Measurements from ENCODE around the gene KBTBD3.

GRCh38 chr11:106043540-106043939, 33.6 kb downstream of the KBTBD3 start:
- TF ChIP-seq CTCF (conservative IDR thresholded peaks at IDR 0.05; ENCODE audit: low read depth, low read length) (no peak), RCOR1 (IDR thresholded peaks at IDR 0.05; ENCODE audit: insufficient replicate concordance, low read length) (no peak), FOS (IDR thresholded peaks at IDR 0.05; ENCODE audit: low read depth, low read length) (no peak), POLR2A (IDR thresholded peaks at IDR 0.05; ENCODE audit: low read depth, low read length) (no peak), CEBPB (IDR thresholded peaks at IDR 0.05; ENCODE audit: low read depth, low read length) (no peak), RAD21 (IDR thresholded peaks at IDR 0.05; ENCODE audit: low read length) (no peak), RFX5 (IDR thresholded peaks at IDR 0.05; ENCODE audit: low read depth, low read length) (no peak), MXI1 (IDR thresholded peaks at IDR 0.05; ENCODE audit: borderline replicate concordance, low read depth, low read length) (no peak), SMC3 (IDR thresholded peaks at IDR 0.05; ENCODE audit: low read depth, low read length) (no peak)
- TF ChIP-seq, protein P1, sequence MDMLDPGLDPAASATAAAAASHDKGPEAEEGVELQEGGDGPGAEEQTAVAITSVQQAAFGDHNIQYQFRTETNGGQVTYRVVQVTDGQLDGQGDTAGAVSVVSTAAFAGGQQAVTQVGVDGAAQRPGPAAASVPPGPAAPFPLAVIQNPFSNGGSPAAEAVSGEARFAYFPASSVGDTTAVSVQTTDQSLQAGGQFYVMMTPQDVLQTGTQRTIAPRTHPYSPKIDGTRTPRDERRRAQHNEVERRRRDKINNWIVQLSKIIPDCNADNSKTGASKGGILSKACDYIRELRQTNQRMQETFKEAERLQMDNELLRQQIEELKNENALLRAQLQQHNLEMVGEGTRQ (IDR thresholded peaks at IDR 0.05; ENCODE audit: low read depth, low read length): no peak

Measured in IMR-90 (cell line).